ENCODE results near the gene SFN. TPM values are rescaled to one million over a fixed set of nuclear protein-coding genes. Genes with fewer than 3 reads are reported as not detected.

SFN gene
- total RNA-seq (under 1 TPM in 1 of 2 donors, not detected in 1; 0.31 TPM), polyA plus RNA-seq (ENCODE audit: insufficient read depth, low read depth, low replicate concordance) (0.41 TPM)
- long read RNA-seq, donor 1, result 0 reads
- long read RNA-seq, donor 2, partial matches to known transcripts, result 0 of 2 reads
- long read RNA-seq, donor 2, other reads (novel, unspliced or antisense), result 0 of 2 reads

DNA sequence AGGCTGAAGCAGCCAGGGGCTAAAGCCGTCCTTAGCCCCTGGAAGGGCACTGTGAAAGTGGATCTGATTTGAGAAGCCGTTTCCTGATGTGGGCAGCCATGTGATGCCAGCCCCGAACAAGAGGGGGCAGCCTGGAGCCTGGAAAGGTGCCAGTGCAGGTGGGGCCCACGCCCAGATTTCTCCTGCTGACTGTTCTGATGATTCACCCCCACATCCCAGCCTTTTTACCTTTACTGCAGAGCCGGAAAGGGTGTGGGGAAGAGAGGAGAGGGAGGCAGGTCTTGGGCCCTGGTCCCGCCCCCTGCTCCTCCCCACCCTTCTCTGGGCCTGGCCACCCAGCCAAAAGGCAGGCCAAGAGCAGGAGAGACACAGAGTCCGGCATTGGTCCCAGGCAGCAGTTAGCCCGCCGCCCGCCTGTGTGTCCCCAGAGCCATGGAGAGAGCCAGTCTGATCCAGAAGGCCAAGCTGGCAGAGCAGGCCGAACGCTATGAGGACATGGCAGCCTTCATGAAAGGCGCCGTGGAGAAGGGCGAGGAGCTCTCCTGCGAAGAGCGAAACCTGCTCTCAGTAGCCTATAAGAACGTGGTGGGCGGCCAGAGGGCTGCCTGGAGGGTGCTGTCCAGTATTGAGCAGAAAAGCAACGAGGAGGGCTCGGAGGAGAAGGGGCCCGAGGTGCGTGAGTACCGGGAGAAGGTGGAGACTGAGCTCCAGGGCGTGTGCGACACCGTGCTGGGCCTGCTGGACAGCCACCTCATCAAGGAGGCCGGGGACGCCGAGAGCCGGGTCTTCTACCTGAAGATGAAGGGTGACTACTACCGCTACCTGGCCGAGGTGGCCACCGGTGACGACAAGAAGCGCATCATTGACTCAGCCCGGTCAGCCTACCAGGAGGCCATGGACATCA, at the start of gene SFN:
Gene SFN, plus strand, starts transcription at position 369 of the 904 bp plus-strand sequence. Its CDS starts 64 bp downstream, at position 433.
- Histone ChIP-seq H3K4me1 (peaks cover 5% of the 10 kb centered on the region), H3K36me3 (ENCODE audit: low read depth, missing control alignments) (no peaks in the 10 kb centered on the region), H3K27me3 (no peaks in the 10 kb centered on the region), H3K4me3 (no peak within 1 kb of the TSS), H3K27ac (no peak within 1 kb of the TSS), H3K9me3 (no peaks in the 10 kb centered on the region)
- 81 to 87% methylated on average over 29 to 31 of the region's 37 CpGs for WGBS, 2 donors
- DNase-seq, result no peak
- intact Hi-C loops (cut with DNase I; ENCODE audit: low total_unique reads), result no loop called here
- no peak for TF ChIP-seq POLR2A (IDR thresholded peaks at IDR 0.05)
- TF ChIP-seq, protein P1, sequence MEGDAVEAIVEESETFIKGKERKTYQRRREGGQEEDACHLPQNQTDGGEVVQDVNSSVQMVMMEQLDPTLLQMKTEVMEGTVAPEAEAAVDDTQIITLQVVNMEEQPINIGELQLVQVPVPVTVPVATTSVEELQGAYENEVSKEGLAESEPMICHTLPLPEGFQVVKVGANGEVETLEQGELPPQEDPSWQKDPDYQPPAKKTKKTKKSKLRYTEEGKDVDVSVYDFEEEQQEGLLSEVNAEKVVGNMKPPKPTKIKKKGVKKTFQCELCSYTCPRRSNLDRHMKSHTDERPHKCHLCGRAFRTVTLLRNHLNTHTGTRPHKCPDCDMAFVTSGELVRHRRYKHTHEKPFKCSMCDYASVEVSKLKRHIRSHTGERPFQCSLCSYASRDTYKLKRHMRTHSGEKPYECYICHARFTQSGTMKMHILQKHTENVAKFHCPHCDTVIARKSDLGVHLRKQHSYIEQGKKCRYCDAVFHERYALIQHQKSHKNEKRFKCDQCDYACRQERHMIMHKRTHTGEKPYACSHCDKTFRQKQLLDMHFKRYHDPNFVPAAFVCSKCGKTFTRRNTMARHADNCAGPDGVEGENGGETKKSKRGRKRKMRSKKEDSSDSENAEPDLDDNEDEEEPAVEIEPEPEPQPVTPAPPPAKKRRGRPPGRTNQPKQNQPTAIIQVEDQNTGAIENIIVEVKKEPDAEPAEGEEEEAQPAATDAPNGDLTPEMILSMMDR (IDR thresholded peaks at IDR 0.05), result no peak

DNA sequence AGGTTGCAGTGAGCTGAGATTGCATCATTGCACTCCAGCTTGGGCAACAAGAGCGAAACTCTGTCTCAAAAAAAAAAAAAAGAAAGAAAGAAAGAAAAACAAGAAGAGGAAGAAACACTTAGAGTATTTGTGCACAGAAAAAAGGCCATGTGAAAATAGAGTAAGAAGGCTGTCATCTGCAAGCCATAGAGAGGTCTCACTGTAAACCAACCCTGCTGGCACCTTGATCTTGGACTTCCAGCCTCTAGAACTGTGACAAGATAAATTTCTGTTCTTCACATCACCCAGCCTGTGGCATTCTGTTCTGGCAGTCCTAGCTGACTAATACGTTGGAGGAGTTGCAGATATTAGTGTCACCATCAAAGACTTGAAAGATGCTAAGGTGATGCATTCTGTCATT, 48.6 kb upstream of the SFN start:
- Histone ChIP-seq H3K9me3 (no peaks in the 10 kb centered on the region), H3K27me3 (no peaks in the 10 kb centered on the region), H3K4me3 (no peak overlapping the region), H3K36me3 (ENCODE audit: low read depth, missing control alignments) (no peaks in the 10 kb centered on the region), H3K4me1 (no peaks in the 10 kb centered on the region), H3K27ac (no peak overlapping the region)
- 85 to 95% methylated on average over 2 of the region's 2 CpGs for WGBS, 2 donors
- intact Hi-C loops (cut with DNase I; ENCODE audit: low total_unique reads), result no loop called here
- TF ChIP-seq, protein P1 (IDR thresholded peaks at IDR 0.05), result no peak
- TF ChIP-seq POLR2A (IDR thresholded peaks at IDR 0.05), result no peak
- no peak for DNase-seq

DNA sequence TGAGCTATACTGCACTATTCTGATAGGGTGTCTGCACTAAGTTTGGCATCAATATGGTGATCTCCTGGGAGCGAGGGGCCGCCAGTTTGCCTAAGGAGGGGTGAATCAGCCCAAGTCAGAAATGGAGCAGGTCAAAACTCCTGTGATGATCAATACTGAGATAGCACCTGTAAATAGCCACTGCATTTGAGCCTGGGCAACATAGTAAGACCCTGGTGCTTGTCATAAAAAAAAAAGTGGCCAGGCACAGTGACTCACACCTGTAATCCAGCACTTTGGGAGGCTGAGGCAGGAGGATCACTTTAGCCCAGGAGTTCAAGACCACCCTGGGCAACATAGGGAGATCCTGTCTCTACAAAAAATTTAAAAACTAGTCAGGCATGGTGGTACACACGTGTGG, 48.1 kb upstream of the SFN start:
- H3K27me3 ChIP-seq, result no peaks in the 10 kb centered on the region
- no peak for DNase-seq
- TF ChIP-seq, protein P1 (IDR thresholded peaks at IDR 0.05), result no peak
- TF ChIP-seq POLR2A (IDR thresholded peaks at IDR 0.05), result no peak
- intact Hi-C loops (cut with DNase I; ENCODE audit: low total_unique reads), result no loop called here
- H3K9me3 ChIP-seq, result no peaks in the 10 kb centered on the region
- 93 to 100% methylated on average over 3 of the region's 3 CpGs for WGBS, 2 donors
- no peaks in the 10 kb centered on the region for H3K4me1 ChIP-seq
- H3K36me3 ChIP-seq (ENCODE audit: low read depth, missing control alignments), result no peaks in the 10 kb centered on the region
- H3K4me3 ChIP-seq, result no peak overlapping the region
- H3K27ac ChIP-seq, result no peak overlapping the region

DNA sequence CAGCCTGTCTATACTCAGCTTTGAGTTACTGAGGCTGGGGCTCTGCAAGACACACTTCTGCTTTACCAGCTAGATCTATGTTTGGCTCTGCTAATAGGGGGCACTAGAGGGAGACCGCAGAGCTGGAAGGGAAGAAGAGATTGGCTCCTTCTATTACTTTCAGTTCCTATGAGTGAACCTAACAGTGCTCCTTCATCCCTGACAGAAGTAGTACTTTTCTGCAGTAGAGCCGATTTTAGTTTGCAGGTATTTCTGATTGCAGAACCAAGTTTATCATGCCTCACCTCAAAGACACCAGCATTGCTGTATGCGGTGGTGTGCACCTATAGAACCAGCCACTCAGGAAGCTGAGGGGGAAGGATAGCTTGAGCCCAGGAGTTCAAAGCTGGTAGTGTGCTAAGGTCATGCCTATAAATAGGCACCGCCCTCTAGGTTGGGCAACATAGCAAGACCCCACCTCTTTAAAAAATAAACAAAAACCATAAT, 42.1 kb upstream of the SFN start:
- Histone ChIP-seq H3K4me1 (peaks cover 5% of the 10 kb centered on the region), H3K27me3 (no peaks in the 10 kb centered on the region), H3K4me3 (no peak overlapping the region), H3K36me3 (ENCODE audit: low read depth, missing control alignments) (no peaks in the 10 kb centered on the region), H3K27ac (no peak overlapping the region), H3K9me3 (no peaks in the 10 kb centered on the region)
- 82 to 83% methylated on average over 4 of the region's 4 CpGs for WGBS, 2 donors
- TF ChIP-seq, protein P1 (IDR thresholded peaks at IDR 0.05), result no peak
- TF ChIP-seq POLR2A (IDR thresholded peaks at IDR 0.05), result no peak
- intact Hi-C loops (cut with DNase I; ENCODE audit: low total_unique reads), result no loop called here
- no peak for DNase-seq

Measured in testis (tissue), 5 donors.